H1 (cell line): ENCODE measurements around the gene CBR4.

Experiments used
- BCL11A ChIP-seq, 2 experiments: IDR thresholded peaks; one replicate each; pipeline ENCODE4 v1.6.1; 2011; ENCODE audit warnings: low read depth in 2 of 2, low read length in 2 of 2, mild to moderate bottlenecking in 2 of 2
- EP300 ChIP-seq, 2 experiments: IDR thresholded peaks; 1 replicate in 1 of 2; 2 replicates in 1 of 2; pipeline ENCODE4 v1.6.1; 2011 to 2012; ENCODE audit warnings: low read depth in 2 of 2, low read length in 2 of 2, mild to moderate bottlenecking in 2 of 2, borderline replicate concordance in 1 of 2, inconsistent platforms in 1 of 2, moderate library complexity in 1 of 2
- POLR2A ChIP-seq, 2 experiments: IDR thresholded peaks; 1 replicate in 1 of 2; 2 replicates in 1 of 2; pipeline ENCODE4 v1.6.1; 2011; ENCODE audit warnings: low read depth in 2 of 2, low read length in 2 of 2, mild to moderate bottlenecking in 2 of 2; ENCODE audit errors: control extremely low read depth in 1 of 2
- SP1 ChIP-seq: IDR thresholded peaks from 2 replicates; pipeline ENCODE4 v1.6.1; 2011; ENCODE audit warnings: low read depth, low read length
- TEAD4 ChIP-seq: IDR thresholded peaks from 2 replicates; pipeline ENCODE4 v1.6.1; 2012; ENCODE audit warnings: low read depth, low read length, inconsistent platforms, mixed read lengths
- TF ChIP-seq, protein P1 (sequence below): IDR thresholded peaks from 2 replicates; pipeline ENCODE4 v1.6.1; 2012; ENCODE audit warnings: inconsistent platforms

DNA sequence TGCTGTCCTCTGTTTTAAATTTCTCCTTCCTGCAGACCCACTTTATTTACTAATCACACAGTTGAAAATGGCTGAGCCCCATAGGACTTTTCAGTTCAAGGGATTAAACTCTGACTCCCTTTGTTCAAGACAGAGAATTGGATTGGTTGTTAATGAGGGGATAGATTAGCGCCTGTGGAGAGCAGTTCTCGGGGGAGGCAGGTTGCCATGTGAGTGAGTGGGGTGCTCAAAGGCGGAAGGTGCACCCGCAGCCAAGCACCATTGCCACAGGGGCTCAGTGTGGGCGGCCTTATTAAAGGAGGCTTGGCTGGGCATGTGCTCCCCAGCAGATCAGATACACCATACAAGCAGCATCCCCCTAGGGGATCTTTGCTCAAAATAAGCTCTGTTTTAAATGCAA is 7.9 kb upstream of the CBR4 start:
- TF ChIP-seq, protein P1, sequence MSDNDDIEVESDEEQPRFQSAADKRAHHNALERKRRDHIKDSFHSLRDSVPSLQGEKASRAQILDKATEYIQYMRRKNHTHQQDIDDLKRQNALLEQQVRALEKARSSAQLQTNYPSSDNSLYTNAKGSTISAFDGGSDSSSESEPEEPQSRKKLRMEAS = peak; percentile 59
- no peak for TF ChIP-seq BCL11A (IDR thresholded peaks at IDR 0.05; ENCODE audit: low read depth in 2 of 2, low read length in 2 of 2)
- no peak for TF ChIP-seq SP1
- no peak for TF ChIP-seq TEAD4
- no peak for TF ChIP-seq EP300 (IDR thresholded peaks at IDR 0.05; ENCODE audit: borderline replicate concordance in 1 of 2, low read depth in 2 of 2, low read length in 2 of 2)
- TF ChIP-seq POLR2A (IDR thresholded peaks at IDR 0.05; ENCODE audit: control extremely low read depth in 1 of 2, low read depth in 2 of 2, low read length in 2 of 2) = no peak
